Erythroblast (primary cell): ENCODE data around the gene SHISA5.
"Not testable (repeated sequence)": the region's sequence is repeated elsewhere in the genome, so short reads cannot be mapped to it uniquely, and the experiment has no call there.

Source experiments
- DNase-seq, 2 experiments: peaks; one replicate each; lab custom pipeline; 2025; lab: John Stamatoyannopoulos, UW
- GATA1 ChIP-seq: IDR thresholded peaks from 2 replicates; pipeline ENCODE4 v1.6.1; 2011; ENCODE audit warnings: low read depth, mild to moderate bottlenecking, control low read depth, low read length, moderate library complexity
- POLR2A ChIP-seq: IDR thresholded peaks from 2 replicates; pipeline ENCODE4 v1.6.1; 2011; ENCODE audit warnings: mild to moderate bottlenecking, low read length

Gene SHISA5

GRCh38 chr3:48507256-48508061 lies 3.5 kb upstream of the SHISA5 start:
- peak; percentile 77 to 81 for DNase-seq
- no peak for TF ChIP-seq POLR2A
- no peak for TF ChIP-seq GATA1

DNA sequence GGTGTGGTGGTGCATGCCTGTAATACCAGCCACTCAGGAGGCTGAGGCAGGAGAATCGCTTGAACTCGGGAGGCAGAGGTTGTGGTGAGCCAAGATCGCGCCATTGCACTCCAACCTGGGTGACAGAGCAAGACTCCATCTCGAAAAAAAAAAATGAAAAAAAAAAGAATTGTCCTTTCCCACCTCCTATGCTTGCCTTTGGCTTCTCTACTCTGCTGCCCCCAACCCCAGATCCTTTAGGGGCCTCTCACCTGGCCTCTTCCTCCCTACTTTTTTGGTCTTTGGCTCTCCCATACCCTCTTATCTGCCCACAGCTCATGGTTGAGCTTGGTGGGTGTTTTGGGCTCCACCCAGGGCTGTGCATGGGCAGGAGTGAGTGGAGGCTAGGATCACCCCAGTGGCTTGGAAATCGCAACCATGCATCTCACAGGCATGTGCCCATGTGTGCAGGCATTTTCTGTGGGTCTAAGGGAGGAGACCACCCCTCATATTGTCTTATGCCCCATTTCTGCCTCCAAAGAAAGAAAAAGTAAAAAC lies 2.1 kb upstream of the SHISA5 start:
- TF ChIP-seq POLR2A (no peak), GATA1 (no peak)
- DNase-seq: peak; percentile 58 to 71

- DNase-seq: no peak
- TF ChIP-seq GATA1: no peak
- no peak for TF ChIP-seq POLR2A
Observed at GRCh38 chr3:48505146-48505545, 1.2 kb upstream of the SHISA5 start.

DNA sequence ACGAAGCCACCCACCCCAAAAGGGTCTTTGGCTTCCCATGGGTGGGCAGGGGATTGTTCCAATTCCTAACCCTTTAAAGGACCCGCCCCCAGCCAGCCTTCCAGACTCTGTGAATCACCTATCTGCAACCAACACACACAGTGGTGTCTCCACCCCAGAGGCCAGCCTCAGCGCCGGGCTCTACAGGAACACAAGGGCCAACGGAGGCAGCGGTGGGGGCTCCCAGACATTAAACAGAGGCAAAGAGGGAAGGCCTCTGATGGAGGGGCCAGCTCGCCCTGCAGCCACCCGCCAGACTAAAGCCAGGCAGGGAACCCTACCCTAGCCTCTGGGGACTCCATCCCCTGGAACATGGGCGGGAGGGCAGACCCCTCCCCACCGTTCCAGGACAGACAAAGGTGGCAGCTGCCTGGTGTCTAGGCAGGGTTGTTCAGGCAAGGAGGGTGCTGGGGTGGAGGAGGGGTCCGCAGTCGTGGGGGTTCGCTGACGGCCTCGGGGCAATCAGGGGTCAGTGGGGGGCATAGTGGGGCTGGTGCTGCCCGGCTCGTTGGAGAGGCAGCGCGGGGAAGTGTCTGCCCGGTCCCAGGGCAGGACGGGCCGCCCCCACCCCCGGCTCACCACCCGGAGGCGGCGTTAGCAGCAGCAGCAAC lies 448 bp downstream of the SHISA5 start:
- TF ChIP-seq GATA1 (no peak), POLR2A (peak; percentile 67)
- DNase-seq: peak; percentile 84

- peak in 1 of 2 experiments; percentile 53 for DNase-seq
- TF ChIP-seq GATA1: no peak
- no peak for TF ChIP-seq POLR2A
Observed at GRCh38 chr3:48502728-48503168, 1.2 kb downstream of the SHISA5 start.

GRCh38 chr3:48502121-48502520 lies 1.9 kb downstream of the SHISA5 start:
- no peak for TF ChIP-seq POLR2A
- no peak for DNase-seq

DNA sequence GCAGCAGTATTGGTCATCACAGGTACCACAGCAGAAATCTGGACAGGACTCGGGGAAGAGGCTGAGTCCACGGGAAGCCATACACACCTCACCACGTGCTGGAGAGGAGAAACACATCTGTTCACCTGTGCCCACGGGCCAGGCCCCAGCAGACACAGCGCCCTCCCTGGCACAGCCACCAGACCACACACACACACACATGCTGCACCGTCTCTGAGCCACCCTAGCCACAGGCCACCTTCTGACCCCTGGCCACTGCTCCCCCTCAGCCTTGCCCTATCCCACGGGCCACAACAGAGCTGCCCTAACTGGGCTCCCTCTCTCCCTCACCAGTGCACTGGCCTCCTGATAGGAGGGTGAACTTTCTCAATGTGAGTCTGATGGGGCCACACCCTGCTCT lies 2.8 kb downstream of the SHISA5 start:
- TF ChIP-seq POLR2A (no peak), GATA1 (no peak)

GRCh38 chr3:48500656-48501055 lies 3.3 kb downstream of the SHISA5 start:
- no peak for TF ChIP-seq GATA1
- no peak for DNase-seq

More for the DNA sequence above, 2.8 kb downstream of the SHISA5 start:
- no peak for DNase-seq

DNA sequence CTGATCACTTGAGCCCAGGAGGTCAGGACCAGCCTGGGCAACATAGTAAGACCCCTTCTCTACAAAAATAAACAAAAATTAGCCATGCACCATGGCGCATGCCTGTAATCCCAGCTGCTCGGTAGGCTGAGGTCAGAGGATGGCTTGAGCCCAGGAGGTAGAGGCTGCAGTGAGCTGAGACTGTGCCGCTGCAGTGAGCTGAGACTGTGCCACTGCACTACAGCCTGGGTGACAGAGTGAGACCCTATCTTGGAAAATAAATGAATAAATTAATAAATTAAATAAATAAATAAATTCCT lies 10.8 kb downstream of the SHISA5 start:
- no peak for DNase-seq
- no peak for TF ChIP-seq GATA1
- no peak for TF ChIP-seq POLR2A

DNA sequence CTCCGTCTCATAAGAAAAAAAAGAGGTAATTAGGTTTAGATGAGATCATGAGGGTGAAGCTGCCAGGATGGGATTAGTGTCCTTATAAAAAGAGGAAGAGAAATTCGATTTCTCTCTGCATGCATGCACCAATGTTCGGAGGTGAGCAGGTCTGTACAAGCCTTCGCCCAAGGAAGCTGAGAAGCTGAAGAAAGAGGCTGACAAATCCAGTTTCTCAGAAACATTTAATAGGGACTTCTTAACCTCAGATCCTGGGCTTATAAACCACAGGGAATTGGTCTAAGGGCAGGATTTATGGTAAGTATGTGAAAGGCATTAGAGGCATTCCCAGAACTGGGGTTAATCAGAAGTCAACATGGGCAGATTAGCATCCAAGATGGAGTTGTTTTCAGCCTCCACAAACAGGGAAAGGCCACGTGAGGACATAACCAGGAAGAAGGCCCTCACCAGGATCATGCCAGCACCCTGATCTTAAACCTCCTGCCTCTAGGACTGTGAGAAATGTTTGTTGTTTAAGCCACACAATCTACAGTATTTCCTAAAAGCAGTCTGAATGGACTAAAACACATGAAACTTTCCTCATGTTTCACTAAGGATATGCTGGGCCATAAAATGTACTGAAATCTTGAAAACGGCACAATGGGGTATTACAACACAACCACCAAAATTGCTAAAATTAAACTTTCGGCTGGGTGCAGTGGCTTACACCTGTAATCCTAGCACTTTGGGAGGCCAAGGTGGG lies 11.3 kb downstream of the SHISA5 start:
- TF ChIP-seq POLR2A (no peak), GATA1 (no peak)
- no peak for DNase-seq

DNA sequence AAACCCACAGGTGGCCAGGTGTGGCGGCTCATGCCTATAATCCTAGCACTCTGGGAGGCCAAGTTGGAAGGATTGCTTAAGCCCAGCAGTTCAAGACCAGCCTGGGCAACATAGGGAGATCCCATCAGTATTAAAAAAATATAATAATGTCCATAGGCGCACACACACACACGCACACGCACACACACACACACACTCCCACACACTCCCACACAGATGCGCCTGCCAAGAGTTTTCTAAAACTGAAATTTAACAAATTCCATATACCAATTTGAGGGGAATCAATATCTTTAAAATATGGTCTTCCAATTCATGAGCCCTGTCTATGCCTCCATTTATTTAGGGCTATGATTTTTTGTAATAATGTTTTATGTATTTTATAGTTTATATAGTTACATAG lies 17.0 kb downstream of the SHISA5 start:
- DNase-seq: no peak
- TF ChIP-seq POLR2A: no peak
- TF ChIP-seq GATA1: no peak

DNA sequence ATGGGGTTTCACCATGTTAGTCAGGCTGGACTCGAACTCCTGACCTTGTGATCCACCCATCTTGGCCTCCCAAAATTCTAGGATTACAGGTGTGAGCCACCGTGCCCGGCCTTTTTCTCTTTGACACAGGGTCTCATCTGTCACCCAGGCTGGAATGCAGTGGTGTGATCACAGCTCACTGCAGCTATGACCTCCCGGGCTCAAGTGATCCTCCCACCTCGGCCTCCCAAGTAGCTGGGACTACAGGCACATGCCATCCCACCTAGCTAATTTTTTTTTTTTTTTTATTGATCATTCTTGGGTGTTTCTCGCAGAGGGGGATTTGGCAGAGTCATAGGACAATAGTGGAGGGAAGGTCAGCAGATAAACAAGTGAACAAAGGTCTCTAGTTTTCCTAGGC lies 21.2 kb downstream of the SHISA5 start:
- not testable (repeated sequence) for DNase-seq

GRCh38 chr3:48480891-48481290 lies 23.1 kb downstream of the SHISA5 start:
- DNase-seq: not testable (repeated sequence)
